Erythroblast (primary cell): ENCODE data around the gene FYN.
"Not testable (repeated sequence)": the region's sequence is repeated elsewhere in the genome, so short reads cannot be mapped to it uniquely, and the experiment has no call there.

Experiments used
- GATA1 ChIP-seq: IDR thresholded peaks from 2 replicates; pipeline ENCODE4 v1.6.1; 2011; ENCODE audit warnings: low read depth, mild to moderate bottlenecking, control low read depth, low read length, moderate library complexity
- POLR2A ChIP-seq: IDR thresholded peaks from 2 replicates; pipeline ENCODE4 v1.6.1; 2011; ENCODE audit warnings: mild to moderate bottlenecking, low read length

DNA sequence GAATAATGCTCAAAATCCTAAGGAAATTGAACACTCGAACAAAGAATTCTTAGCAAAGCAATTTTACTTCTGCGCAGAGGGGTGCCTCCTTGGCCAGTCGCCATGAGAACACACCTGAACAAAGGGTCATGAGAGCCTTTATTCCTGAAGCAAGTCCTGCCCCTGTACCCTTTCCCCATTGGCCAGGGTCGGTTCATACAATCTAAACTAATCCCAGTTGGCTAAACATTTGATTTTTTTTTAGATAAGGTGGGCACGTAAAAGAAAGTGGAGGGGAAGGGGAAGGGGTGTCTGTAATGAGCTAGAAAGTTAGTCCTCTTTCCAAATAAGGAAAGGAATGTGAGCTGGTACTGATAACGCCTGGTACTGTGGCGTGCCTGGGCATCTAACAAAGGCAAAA lies 37.9 kb downstream of the FYN start:
- not testable (repeated sequence) for TF ChIP-seq POLR2A, GATA1
